K562 (cell line): ENCODE data around the gene STAM2. TPM values are rescaled to one million over a fixed set of nuclear protein-coding genes. Genes with fewer than 3 reads are reported as not detected.

Experiments
- ATAC-seq: fragments of 200-7000 bp; cut with Tn5 transposase; 3 replicates; pipeline ENCODE4 v1.9.1; 2020; ENCODE audit warnings: moderate library complexity
- BruUV-seq: library from RNA; stranded (reverse); fragments of 400-500 nt; replicated peaks from 2 replicates; lab custom pipeline; 2021; lab: Mats Ljungman, UMichigan
- CTCF ChIA-PET: fragments of 300-600 bp; formaldehyde crosslinking; extraction: SDS; loops from one replicate; lab custom pipeline; 2021; ENCODE audit warnings: low intra/inter-chr PET ratio; lab: Yijun Ruan, JAX
- POLR2A ChIA-PET: fragments of 300-600, 350-650 bp; sonication (Branson Sonifier 250); formaldehyde crosslinking; extraction: SDS; loops from one replicate; lab custom pipeline; 2021; ENCODE audit warnings: antibody characterized with exemption, inconsistent platforms; lab: Yijun Ruan, JAX
- DNase-seq, 4 experiments: peaks; one replicate each; pipeline versions ENCODE4 v3.0.0 to v3.0.0-alpha.2; 2011 to 2018; ENCODE audit warnings: low spot score in 3 of 4, mixed read lengths in 3 of 4; ENCODE audit errors: extremely low read depth in 1 of 4
- FAIRE-seq: peaks from 2 replicates; lab custom pipeline; 2011; peaks lifted over from hg19 to GRCh38; lab: Jason Lieb, UNC
- H2AFZ ChIP-seq: 2 replicates; pipeline ENCODE4 v1.6.0; 2011; ENCODE audit warnings: low read depth, low read length, control low read depth, inconsistent platforms
- H3K27ac ChIP-seq: fragments of 200-600 bp; 3 replicates; pipeline ENCODE4 v1.8.0; 2011; ENCODE audit warnings: low read depth, mild to moderate bottlenecking, control low read depth, inconsistent platforms, low read length, moderate library complexity, mixed read lengths; ENCODE audit errors: extremely low read depth
- H3K27me3 ChIP-seq, 2 experiments: fragments of 300-600 bp in 1 of 2; 2 replicates in 1 of 2; 3 replicates in 1 of 2; pipeline versions ENCODE4 v1.6.0 to v1.8.0; 2011; ENCODE audit warnings: inconsistent platforms in 2 of 2, low read length in 2 of 2, mild to moderate bottlenecking in 1 of 2, mixed read lengths in 1 of 2, moderate library complexity in 1 of 2; ENCODE audit not compliant: control insufficient read depth in 2 of 2, insufficient read depth in 2 of 2
- H3K36me3 ChIP-seq: fragments of 300-600 bp; 3 replicates; pipeline ENCODE4 v1.8.0; 2011; ENCODE audit warnings: mild to moderate bottlenecking, low read length, inconsistent platforms; ENCODE audit not compliant: control insufficient read depth, insufficient read depth
- H3K4me1 ChIP-seq, 2 experiments: fragments of 200-600 bp in 1 of 2; replicated peaks in 1 of 2; 2 replicates in 1 of 2; 3 replicates in 1 of 2; pipeline versions ENCODE4 v1.5.1 to v1.8.0; 2011; ENCODE audit warnings: inconsistent platforms in 2 of 2, low read length in 2 of 2, mild to moderate bottlenecking in 1 of 2, mixed read lengths in 1 of 2, moderate library complexity in 1 of 2; ENCODE audit not compliant: control insufficient read depth in 2 of 2, insufficient read depth in 2 of 2
- H3K4me2 ChIP-seq: 2 replicates; pipeline ENCODE4 v1.6.1; 2011; ENCODE audit warnings: low read length, control low read depth, inconsistent platforms, mixed read lengths; ENCODE audit not compliant: insufficient read depth
- H3K4me3 ChIP-seq: fragments of 200-600 bp; sonication (generic), shearing (Covaris generic); 2 replicates; pipeline ENCODE4 v1.5.1; 2016; ENCODE audit warnings: control low read depth, inconsistent platforms
- H3K79me2 ChIP-seq: fragments of 200-600 bp; 3 replicates; pipeline ENCODE4 v1.8.0; 2011; ENCODE audit warnings: low read length, inconsistent platforms; ENCODE audit not compliant: control insufficient read depth, insufficient read depth
- H3K9ac ChIP-seq, 2 experiments: 2 replicates each; pipeline versions ENCODE4 v1.6.0 to v1.6.1; 2011; ENCODE audit warnings: low read depth in 2 of 2, low read length in 2 of 2, control low read depth in 1 of 2, inconsistent platforms in 1 of 2, mild to moderate bottlenecking in 1 of 2, mixed read lengths in 1 of 2; ENCODE audit not compliant: insufficient read depth in 1 of 2
- H3K9me1 ChIP-seq: one replicate; pipeline ENCODE4 v1.6.0; 2011; ENCODE audit warnings: inconsistent platforms, mild to moderate bottlenecking, low read length, moderate library complexity; ENCODE audit not compliant: control insufficient read depth, insufficient read depth
- H3K9me3 ChIP-seq: replicated peaks from 2 replicates; pipeline ENCODE4 v1.5.1; 2011; ENCODE audit warnings: low read depth, low read length, inconsistent platforms; ENCODE audit not compliant: control insufficient read depth, insufficient read depth
- H4K20me1 ChIP-seq: replicated peaks from 2 replicates; pipeline ENCODE4 v1.6.1; 2011; ENCODE audit warnings: low read length, inconsistent platforms, mixed read lengths; ENCODE audit not compliant: control insufficient read depth, insufficient read depth
- ELF2 ChIP-seq: fragments of 250-450 bp; sonication (Bioruptor Pico); IDR thresholded peaks from 2 replicates; pipeline ENCODE4 v1.5.0; 2021; ENCODE audit warnings: mild to moderate bottlenecking
- POLR2AphosphoS5 ChIP-seq: IDR thresholded peaks from 2 replicates; pipeline ENCODE4 v1.6.1; 2011; ENCODE audit warnings: mild to moderate bottlenecking, low read depth, low read length, moderate library complexity; ENCODE audit not compliant: control insufficient read depth, insufficient read depth
- RBM17 ChIP-seq: fragments of 200-400 bp; formaldehyde crosslinking; IDR thresholded peaks from 2 replicates; pipeline ENCODE4 v1.6.1; 2017; ENCODE audit warnings: low read depth, mild to moderate bottlenecking, low read length, borderline replicate concordance
- TCF7 ChIP-seq: sonication (generic); IDR thresholded peaks from 2 replicates; pipeline ENCODE4 v1.6.1; 2016; ENCODE audit warnings: antibody characterized with exemption, borderline replicate concordance
- THRA ChIP-seq: fragments of 450-650 bp; IDR thresholded peaks from 2 replicates; pipeline ENCODE4 v1.6.1; 2017; ENCODE audit warnings: mild to moderate bottlenecking, moderate library complexity
- ZNF184 ChIP-seq: sonication (generic); formaldehyde crosslinking; IDR thresholded peaks from 2 replicates; pipeline ENCODE4 v1.5.0; 2020; ENCODE audit warnings: missing genetic modification reagents
- WGBS: fragments of 100-300 bp; shearing (Covaris generic); methylation state at CpG from one replicate; pipeline ENCODE4 v1.1.6; 2016; ENCODE audit warnings: low coverage, mixed read lengths; ENCODE audit not compliant: insufficient coverage; ENCODE audit errors: missing lambda C conversion rate; 5-methylcytosine and 5-hydroxymethylcytosine counted together
- in situ Hi-C: fragments of 300-500 bp; cut with MboI; formaldehyde crosslinking; loops from 4 replicates; pipeline ENCODE4 v1.15.0; 2018; ENCODE audit warnings: inconsistent platforms, mixed read lengths
- intact Hi-C: fragments of 100-400 bp; cut with micrococcal nuclease; formaldehyde crosslinking; loops from 2 replicates; pipeline ENCODE4 v1.14.2; 2022
- polyA plus RNA-seq, 8 experiments: library from polyadenylated mRNA; depleted of rRNA in 4 of 8; stranded (reverse) in 5 of 8; unstranded in 3 of 8; fragments of >200 nt; fragmentation: Nextera tagmentation in 2 of 8; fragmentation: Illumina TruSeq in 1 of 8; extraction: Ambion mirVana in 2 of 8; extraction: Trizol in 1 of 8; gene quantifications; 2 replicates each; pipeline versions ENCODE4 v1.2.1 to v1.2.3, GENCODE V29; 2011 to 2014; ENCODE audit warnings: inconsistent platforms in 1 of 8, missing spikeins in 1 of 8
- total RNA-seq, 7 experiments: library from RNA; depleted of rRNA in 6 of 7; stranded (reverse); fragments of >200 nt in 6 of 7; fragmentation: Illumina TruSeq in 2 of 7; extraction: Trizol in 2 of 7; gene quantifications; 2 replicates each; pipeline versions ENCODE4 v1.2.1 to v1.2.3, GENCODE V29; 2011 to 2021; ENCODE audit warnings: low replicate concordance in 1 of 7

STAM2 gene
- total and polyA plus RNA-seq, 9 of the 15 experiments (the other 6 are each of a cell fraction or from before 2014, with no cell fraction given) = 4.5 to 13.9 (median 8.7) TPM

GRCh38 chr2:152221839-152222238 lies 46.3 kb upstream of the STAM2 start:
- in situ Hi-C loops (no loop called here), intact Hi-C loops (no loop called here)
- FAIRE-seq (no peak), DNase-seq (no peak), ATAC-seq (no peak)
- Histone ChIP-seq H3K79me2 (no peaks in the 10 kb centered on the region), H3K36me3 (no peaks in the 10 kb centered on the region), H3K9me1 (no peaks in the 10 kb centered on the region), H3K27ac (no peak overlapping the region), H3K9ac (no peak overlapping the region), H3K4me3 (no peak overlapping the region), H2AFZ (no peak overlapping the region), H3K4me2 (no peak overlapping the region), H3K27me3 (peaks cover 3 to 16% of the 10 kb centered on the region in 2 experiments; a peak in 4 of 5 replicates), H4K20me1 (no peaks in the 10 kb centered on the region), H3K9me3 (no peaks in the 10 kb centered on the region), H3K4me1 (no peaks in the 10 kb centered on the region)
- POLR2A ChIA-PET = no interaction called here
- TF ChIP-seq POLR2AphosphoS5 (no peak), THRA (no peak), TCF7 (no peak), RBM17 (no peak), ELF2 (CRISPR knock-in tag) (no peak), ZNF184 (CRISPR knock-in tag) (no peak)
- WGBS = 0% methylated on average over 3 of the region's 3 CpGs
- no TSS peak for BruUV-seq
- CTCF ChIA-PET = no interaction called here
